GM12874 (cell line): ENCODE results near the gene TGFBR3.

Source experiments
- CTCF ChIP-seq: IDR thresholded peaks from 2 replicates; pipeline ENCODE4 v1.5.1; 2011; ENCODE audit warnings: low read depth, mild to moderate bottlenecking, control low read depth, low read length, moderate library complexity; ENCODE audit not compliant: insufficient read depth

TGFBR3 gene

GRCh38 chr1:91872000-91872399, 14.0 kb downstream of the TGFBR3 start:
- TF ChIP-seq CTCF, result no peak

- no peak for TF ChIP-seq CTCF
Observed at GRCh38 chr1:91870322-91870721, 15.6 kb downstream of the TGFBR3 start.

- no peak for TF ChIP-seq CTCF
Observed at GRCh38 chr1:91866425-91866824, 19.5 kb downstream of the TGFBR3 start.

GRCh38 chr1:91864017-91864700, 21.8 kb downstream of the TGFBR3 start:
- TF ChIP-seq CTCF, result no peak

GRCh38 chr1:91863498-91863897, 22.5 kb downstream of the TGFBR3 start:
- no peak for TF ChIP-seq CTCF

GRCh38 chr1:91862120-91862519, 23.8 kb downstream of the TGFBR3 start:
- TF ChIP-seq CTCF, result no peak

GRCh38 chr1:91857557-91858239, 28.3 kb downstream of the TGFBR3 start:
- TF ChIP-seq CTCF, result no peak
